GM18520 (cell line): Measurements from ENCODE around the gene RANGRF.
"Not testable (repeated sequence)": the region's sequence is repeated elsewhere in the genome, so short reads cannot be mapped to it uniquely, and the experiment has no call there.

ENCODE experiments used
- ATAC-seq: cut with Tn5 transposase; IDR thresholded peaks from one replicate; pipeline ENCODE4 v1.9.1; 2021; ENCODE audit not compliant: unreplicated experiment

Gene RANGRF

GRCh38 chr17:8288336-8289102 lies at the start of gene RANGRF:
TSS of gene RANGRF (plus strand) at chr17:8288670. CDS start at chr17:8288789, 119 bp downstream.
- ATAC-seq = peak; percentile 66

GRCh38 chr17:8243827-8244226 lies 44.6 kb upstream of the RANGRF start:
- no peak for ATAC-seq

GRCh38 chr17:8244768-8245167 lies 43.7 kb upstream of the RANGRF start:
- no peak for ATAC-seq

GRCh38 chr17:8248751-8249607 lies 39.5 kb upstream of the RANGRF start, which contains the start of gene PFAS:
TSS of gene PFAS (plus strand) at chr17:8249289. CDS start at chr17:8253938, 4,649 bp downstream.
- ATAC-seq = peak; percentile 36

GRCh38 chr17:8249621-8250500 lies 38.6 kb upstream of the RANGRF start:
- ATAC-seq = no peak

- ATAC-seq = not testable (repeated sequence)
These were observed 37.1 kb upstream of the RANGRF start for GRCh38 chr17:8251411-8251810.

GRCh38 chr17:8253801-8254200 lies 34.7 kb upstream of the RANGRF start:
- no peak for ATAC-seq

GRCh38 chr17:8254881-8255280 lies 33.6 kb upstream of the RANGRF start:
- no peak for ATAC-seq

- no peak for ATAC-seq
These were observed 33.0 kb upstream of the RANGRF start for GRCh38 chr17:8255499-8255898.

- ATAC-seq = no peak
These were observed 32.2 kb upstream of the RANGRF start for GRCh38 chr17:8256291-8256690.

- ATAC-seq = no peak
These were observed 31.8 kb upstream of the RANGRF start for GRCh38 chr17:8256691-8257090.

GRCh38 chr17:8257801-8258200 lies 30.7 kb upstream of the RANGRF start:
- no peak for ATAC-seq

GRCh38 chr17:8264320-8264719 lies 24.1 kb upstream of the RANGRF start:
- no peak for ATAC-seq

- no peak for ATAC-seq
These were observed 23.5 kb upstream of the RANGRF start for GRCh38 chr17:8264836-8265542.

- no peak for ATAC-seq
These were observed 21.6 kb upstream of the RANGRF start for GRCh38 chr17:8266648-8267479.

- ATAC-seq = no peak
These were observed 20.9 kb upstream of the RANGRF start for GRCh38 chr17:8267480-8268147.

- no peak for ATAC-seq
These were observed 19.7 kb upstream of the RANGRF start for GRCh38 chr17:8268550-8269298.

GRCh38 chr17:8272421-8272820 lies 16.0 kb upstream of the RANGRF start:
- no peak for ATAC-seq
